Endothelial cell of umbilical vein (primary cell): Measurements from ENCODE around the gene MINAR2. TPM values are rescaled to one million over a fixed set of nuclear protein-coding genes. Genes with fewer than 3 reads are reported as not detected.

Experiments used
- BruUV-seq: library from RNA; stranded (reverse); fragments of 400-500 nt; replicated peaks from 2 replicates; lab custom pipeline; 2021; lab: Mats Ljungman, UMichigan
- CTCF ChIA-PET: fragments of 300-600, 350-600 bp; sonication (Branson Sonifier 250); formaldehyde crosslinking; loops from one replicate; lab custom pipeline; 2021; ENCODE audit warnings: antibody characterized with exemption, inconsistent platforms; lab: Charles Lee
- POLR2A ChIA-PET: fragments of 300-600, 350-600 bp; sonication (Branson Sonifier 250); formaldehyde crosslinking; loops from one replicate; lab custom pipeline; 2021; ENCODE audit warnings: antibody characterized with exemption, inconsistent platforms; lab: Charles Lee
- DNase-seq: peaks from one replicate; pipeline ENCODE4 v3.0.0-alpha.2; 2011; ENCODE audit warnings: low read depth, low spot score
- FAIRE-seq: peaks from 2 replicates; lab custom pipeline; 2011; peaks lifted over from hg19 to GRCh38; lab: Jason Lieb, UNC
- H2AFZ ChIP-seq: 2 replicates; pipeline ENCODE4 v1.6.0; 2012; ENCODE audit warnings: low read depth, low read length, control low read depth, inconsistent platforms
- H3K27ac ChIP-seq: 2 replicates; pipeline ENCODE4 v1.5.1; 2011; ENCODE audit warnings: low read depth, mild to moderate bottlenecking, control low read depth, low read length, moderate library complexity; ENCODE audit not compliant: insufficient read depth
- H3K27me3 ChIP-seq, 2 experiments: 2 replicates each; pipeline versions ENCODE4 v1.6.0 to v1.6.1; 2011; ENCODE audit warnings: low read length in 2 of 2, mixed read lengths in 1 of 2; ENCODE audit not compliant: control insufficient read depth in 2 of 2, insufficient read depth in 2 of 2
- H3K36me3 ChIP-seq, 2 experiments: 2 replicates in 1 of 2; 3 replicates in 1 of 2; pipeline ENCODE4 v1.5.1; 2011; ENCODE audit warnings: low read length in 2 of 2, mild to moderate bottlenecking in 1 of 2, moderate library complexity in 1 of 2; ENCODE audit not compliant: control insufficient read depth in 2 of 2, insufficient read depth in 2 of 2; ENCODE audit errors: extremely low read depth in 1 of 2
- H3K4me1 ChIP-seq: 3 replicates; pipeline ENCODE4 v1.5.1; 2011; ENCODE audit warnings: mild to moderate bottlenecking, low read length; ENCODE audit not compliant: control insufficient read depth, insufficient read depth; ENCODE audit errors: extremely low read depth
- H3K4me2 ChIP-seq: 2 replicates; pipeline ENCODE4 v1.6.1; 2011; ENCODE audit warnings: low read length, control low read depth, mixed read lengths; ENCODE audit not compliant: insufficient read depth
- H3K4me3 ChIP-seq, 3 experiments: fragments of 200-600 bp in 1 of 3; sonication (generic), shearing (Covaris generic) in 1 of 3; replicated peaks in 1 of 3; 2 replicates each; pipeline ENCODE4 v1.5.1; 2011 to 2016; ENCODE audit warnings: control low read depth in 3 of 3, low read length in 3 of 3, mild to moderate bottlenecking in 2 of 3, inconsistent platforms in 1 of 3, low read depth in 1 of 3, moderate library complexity in 1 of 3; ENCODE audit not compliant: insufficient read depth in 1 of 3
- H3K79me2 ChIP-seq: 2 replicates; pipeline ENCODE4 v1.6.0; 2012; ENCODE audit warnings: low read length, inconsistent platforms; ENCODE audit not compliant: control insufficient read depth, insufficient read depth
- H3K9ac ChIP-seq: replicated peaks from 2 replicates; pipeline ENCODE3; 2011; ENCODE audit warnings: low read length, control low read depth; ENCODE audit not compliant: insufficient read depth; ENCODE audit errors: extremely low read depth
- H3K9me1 ChIP-seq: replicated peaks from 3 replicates; pipeline ENCODE4 v1.6.0; 2011; ENCODE audit warnings: mild to moderate bottlenecking, low read length; ENCODE audit not compliant: control insufficient read depth, insufficient read depth; ENCODE audit errors: extremely low read depth
- H3K9me3 ChIP-seq: replicated peaks from 2 replicates; pipeline ENCODE4 v1.5.1; 2012; ENCODE audit warnings: low read length, inconsistent platforms; ENCODE audit not compliant: control insufficient read depth, insufficient read depth
- H4K20me1 ChIP-seq: replicated peaks from 2 replicates; pipeline ENCODE3; 2011; ENCODE audit warnings: mild to moderate bottlenecking, low read length; ENCODE audit not compliant: control insufficient read depth, insufficient read depth; ENCODE audit errors: extremely low read depth
- FOS ChIP-seq: IDR thresholded peaks from 2 replicates; pipeline ENCODE4 v1.6.1; 2011; ENCODE audit warnings: mild to moderate bottlenecking, low read length, moderate library complexity, borderline replicate concordance; ENCODE audit not compliant: insufficient read depth
- MYC ChIP-seq: IDR thresholded peaks from one replicate; pipeline ENCODE4 v1.6.1; 2011; ENCODE audit warnings: mild to moderate bottlenecking, low read depth, low read length
- POLR2A ChIP-seq: IDR thresholded peaks from 2 replicates; pipeline ENCODE4 v1.6.1; 2012; ENCODE audit warnings: low read depth, mild to moderate bottlenecking, control low read depth, low read length
- dilution Hi-C: fragments of 300-500 bp; cut with MboI; formaldehyde crosslinking; loops from one replicate; pipeline ENCODE4 v1.15.0; 2019; ENCODE audit warnings: low sequenced_read_pairs; ENCODE audit not compliant: extremely low pct_ligation_motif_present
- intact Hi-C: fragments of 100-400 bp; cut with micrococcal nuclease; formaldehyde crosslinking; loops from one replicate; pipeline ENCODE4 v1.10.0; 2022
- polyA plus RNA-seq, 4 experiments: library from polyadenylated mRNA; depleted of rRNA in 3 of 4; stranded (reverse) in 3 of 4; unstranded in 1 of 4; fragments of >200 nt; gene quantifications; 2 replicates each; pipeline versions ENCODE4 v1.2.1 to v1.2.3, GENCODE V29; 2011 to 2012; ENCODE audit warnings: missing spikeins in 1 of 4
- total RNA-seq: library from RNA; stranded (reverse); gene quantifications from 2 replicates; pipeline ENCODE4 v1.2.3, GENCODE V29; 2021
- TF ChIP-seq, protein P1 (sequence below): IDR thresholded peaks from 2 replicates; pipeline ENCODE4 v1.6.1; 2011; ENCODE audit not compliant: insufficient read depth, insufficient read length
- TF ChIP-seq, protein P2 (sequence below), 2 donors: IDR thresholded peaks; 1 replicate in 1 of 2; 2 replicates in 1 of 2; pipeline ENCODE4 v1.5.1; 2011; ENCODE audit warnings: low read length in 2 of 2, mild to moderate bottlenecking in 2 of 2, moderate library complexity in 2 of 2, control low read depth in 1 of 2, inconsistent platforms in 1 of 2, low read depth in 1 of 2; ENCODE audit not compliant: insufficient read depth in 1 of 2; ENCODE audit errors: extremely low read depth in 1 of 2

MINAR2 gene
- total and polyA plus RNA-seq, 2 donors (not counting 3 experiments of a cell fraction or from before 2014, with no cell fraction given) = not detected

DNA sequence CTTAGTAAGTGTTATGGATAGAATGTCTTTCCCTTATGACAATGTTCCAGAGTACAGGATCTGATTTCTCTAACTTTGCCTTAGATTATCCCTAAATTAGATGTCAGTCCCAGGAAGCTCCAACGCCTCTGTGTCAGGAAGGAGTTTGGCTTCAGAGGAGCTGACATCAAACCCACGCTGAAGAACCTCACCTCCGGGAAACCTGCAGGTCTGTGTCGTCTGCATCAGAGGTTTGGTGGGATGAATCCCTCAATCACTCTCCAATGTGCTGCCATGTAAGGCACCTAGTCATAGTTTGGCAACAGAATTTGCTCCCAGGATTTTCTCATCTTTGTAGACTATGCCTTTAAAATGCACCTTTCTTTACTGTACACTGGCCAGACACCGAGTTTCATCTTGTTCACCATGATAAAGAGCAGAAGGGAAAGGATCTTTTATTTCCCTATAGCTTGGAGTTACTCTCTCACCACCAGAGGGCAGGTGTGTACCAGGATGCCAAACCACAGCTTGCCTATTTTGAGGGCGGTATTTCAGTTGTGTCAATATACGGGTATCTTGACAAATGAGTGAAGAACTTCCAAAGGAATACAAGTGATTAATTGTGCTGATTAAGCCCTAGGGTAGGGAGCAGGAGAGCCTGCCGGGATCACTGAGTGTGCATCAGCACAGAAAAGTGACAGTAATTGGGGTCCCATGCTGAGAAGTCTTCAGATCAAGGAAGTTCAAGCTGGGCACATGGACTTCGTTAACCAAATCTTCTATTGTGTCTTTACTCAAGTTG is 23.4 kb downstream of the MINAR2 start:
- dilution Hi-C loops = no loop called here
- peaks cover 1 to 5% of the 10 kb centered on the region in 2 experiments for H3K27me3 ChIP-seq
- DNase-seq (peak; percentile 51), FAIRE-seq (peak; percentile 77)
- H3K27ac ChIP-seq = no peak overlapping the region
- no peak overlapping the region for H3K4me3 ChIP-seq
- no peak overlapping the region for H3K4me2 ChIP-seq
- H3K9me1 ChIP-seq = no peaks in the 10 kb centered on the region
- no peaks in the 10 kb centered on the region for H3K36me3 ChIP-seq
- intact Hi-C loops = loop anchor here (1.0 to 5.0 kb wide), 4 partner anchors 81 to 1339 kb away; no protein-coding TSS in a partner anchor
- H3K9me3 ChIP-seq = no peaks in the 10 kb centered on the region
- TF ChIP-seq, protein P1, sequence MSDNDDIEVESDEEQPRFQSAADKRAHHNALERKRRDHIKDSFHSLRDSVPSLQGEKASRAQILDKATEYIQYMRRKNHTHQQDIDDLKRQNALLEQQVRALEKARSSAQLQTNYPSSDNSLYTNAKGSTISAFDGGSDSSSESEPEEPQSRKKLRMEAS = no peak
- TF ChIP-seq MYC = no peak
- no peak for TF ChIP-seq FOS
- TF ChIP-seq, protein P2, sequence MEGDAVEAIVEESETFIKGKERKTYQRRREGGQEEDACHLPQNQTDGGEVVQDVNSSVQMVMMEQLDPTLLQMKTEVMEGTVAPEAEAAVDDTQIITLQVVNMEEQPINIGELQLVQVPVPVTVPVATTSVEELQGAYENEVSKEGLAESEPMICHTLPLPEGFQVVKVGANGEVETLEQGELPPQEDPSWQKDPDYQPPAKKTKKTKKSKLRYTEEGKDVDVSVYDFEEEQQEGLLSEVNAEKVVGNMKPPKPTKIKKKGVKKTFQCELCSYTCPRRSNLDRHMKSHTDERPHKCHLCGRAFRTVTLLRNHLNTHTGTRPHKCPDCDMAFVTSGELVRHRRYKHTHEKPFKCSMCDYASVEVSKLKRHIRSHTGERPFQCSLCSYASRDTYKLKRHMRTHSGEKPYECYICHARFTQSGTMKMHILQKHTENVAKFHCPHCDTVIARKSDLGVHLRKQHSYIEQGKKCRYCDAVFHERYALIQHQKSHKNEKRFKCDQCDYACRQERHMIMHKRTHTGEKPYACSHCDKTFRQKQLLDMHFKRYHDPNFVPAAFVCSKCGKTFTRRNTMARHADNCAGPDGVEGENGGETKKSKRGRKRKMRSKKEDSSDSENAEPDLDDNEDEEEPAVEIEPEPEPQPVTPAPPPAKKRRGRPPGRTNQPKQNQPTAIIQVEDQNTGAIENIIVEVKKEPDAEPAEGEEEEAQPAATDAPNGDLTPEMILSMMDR (IDR thresholded peaks at IDR 0.05; ENCODE audit: extremely low read depth in 1 of 2, insufficient read depth in 1 of 2, low read depth in 1 of 2, low read length in 2 of 2) = peak; percentile 64 to 71
- no peak for TF ChIP-seq POLR2A
- ChIA-PET POLR2A (no interaction called here), CTCF (interaction anchor here (0.6 to 4.7 kb wide), 59 partner anchors 8 to 1647 kb away, joined by 3 to 223 read pairs (median 4); partner anchors contain the start of gene CHSY3)
- H4K20me1 ChIP-seq = no peaks in the 10 kb centered on the region
- BruUV-seq = no TSS peak
- no peaks in the 10 kb centered on the region for H3K4me1 ChIP-seq
- H2AFZ ChIP-seq = no peak overlapping the region
- no peaks in the 10 kb centered on the region for H3K79me2 ChIP-seq
- no peak overlapping the region for H3K9ac ChIP-seq
